PC-9 (cell line): Measurements from ENCODE around the gene VCL.

ENCODE experiments used
- CTCF ChIP-seq: fragments of 200-600 bp; sonication (generic); conservative IDR thresholded peaks from 2 replicates; pipeline ENCODE4 v1.6.1; 2017; ENCODE audit warnings: mixed run types, antibody characterized with exemption, mild to moderate bottlenecking, moderate library complexity
- EZH2 ChIP-seq: fragments of 200-600 bp; sonication (generic); IDR thresholded peaks from 2 replicates; pipeline ENCODE4 v1.8.0; 2017; ENCODE audit warnings: antibody characterized with exemption, low read depth

GRCh38 chr10:74079028-74079935 is 81.4 kb downstream of the VCL start:
- TF ChIP-seq CTCF (no peak), EZH2 (no peak)
